ENCODE data around the gene TBC1D14.
A peak's percentile ranks its signal among the peaks of the same experiment; 100 is the strongest.

Gene TBC1D14

DNA sequence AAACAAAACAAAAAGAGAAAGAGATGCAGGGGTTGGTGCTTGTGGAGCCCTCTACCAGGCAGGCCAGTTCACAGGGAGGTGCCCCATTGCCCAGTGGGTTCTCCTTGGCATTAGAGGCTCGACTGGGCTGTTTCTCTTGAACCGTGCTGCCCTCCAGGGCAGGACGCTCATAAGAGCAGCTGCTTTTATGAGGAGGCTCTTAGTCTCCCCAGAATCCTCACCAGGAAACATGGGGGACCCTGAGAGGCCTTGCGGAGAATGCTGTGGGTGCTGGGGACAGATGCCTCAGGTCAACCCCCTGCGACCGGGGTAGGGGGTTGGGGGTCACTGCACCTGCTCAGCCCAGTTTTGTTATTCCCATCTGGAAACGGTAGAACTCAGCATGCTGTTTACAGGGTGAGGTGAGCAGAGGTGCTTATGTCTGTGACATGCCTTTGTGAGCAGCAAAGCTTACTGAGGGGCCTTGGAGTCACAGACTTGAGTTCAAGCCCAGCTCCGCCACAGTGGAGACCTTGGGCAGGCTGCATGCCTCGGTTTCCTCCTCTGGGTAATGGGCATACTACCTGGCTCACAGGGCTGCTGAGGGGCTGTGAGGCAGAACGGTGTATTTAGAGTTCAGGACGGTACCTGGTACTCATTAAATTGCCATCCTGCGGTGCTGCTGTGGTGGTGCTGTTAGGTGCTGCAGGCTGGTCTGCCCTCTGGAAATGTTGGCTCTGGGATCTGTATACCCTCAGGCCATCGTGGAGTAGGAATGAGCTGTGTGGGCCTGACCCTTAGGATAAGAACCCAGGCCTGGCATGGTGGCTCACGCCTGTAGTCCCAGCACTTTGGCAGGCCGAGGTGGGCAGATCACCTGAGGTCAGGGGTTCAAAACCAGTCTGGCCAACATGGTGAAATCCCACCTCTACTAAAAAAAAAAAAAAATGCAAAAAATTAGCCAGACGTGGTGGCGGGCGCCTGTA lies 5.7 kb downstream of the TBC1D14 start:
- Histone ChIP-seq H3K9ac (peak overlapping the region; percentile 47; the same call in 1 of the 2 replicates), H3K4me2 (peak overlapping the region; percentile 97), H3K36me3 (peaks cover 18% of the 10 kb centered on the region; the same call in 1 of the 2 replicates)

DNA sequence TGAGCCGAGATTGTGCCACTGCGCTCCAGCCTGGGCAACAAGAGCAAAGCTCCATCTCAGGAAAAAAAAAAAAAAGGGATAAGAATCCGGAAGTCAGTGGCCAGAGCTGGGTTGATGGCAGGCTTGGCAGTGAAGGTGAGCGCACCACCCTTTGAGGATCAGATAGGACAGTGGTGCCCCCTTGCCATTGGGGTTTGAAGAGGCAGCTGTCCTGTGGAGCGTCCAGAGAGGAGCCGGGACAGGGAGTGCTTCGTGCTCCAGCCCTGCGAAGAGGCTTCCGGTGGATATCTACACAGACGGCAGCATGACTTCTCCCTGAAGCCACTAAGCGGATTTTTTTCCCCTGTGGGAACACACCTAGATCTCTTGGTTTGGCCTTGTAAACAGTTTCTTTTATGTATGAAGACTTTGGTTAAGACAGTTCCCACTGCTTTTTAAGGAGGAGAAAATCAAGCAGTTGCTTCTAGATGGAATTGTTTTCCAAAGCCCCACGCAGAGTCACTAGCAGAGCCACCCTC lies 6.5 kb downstream of the TBC1D14 start:
- Histone ChIP-seq H3K27ac (peak overlapping the region; percentile 99), H3K36me3 (peaks cover 24% of the 10 kb centered on the region; the same call in 1 of the 2 replicates), H4K20me1 (peaks cover 100% of the 10 kb centered on the region), H3K9me3 (no peaks in the 10 kb centered on the region), H3K4me1 (peaks cover 96% of the 10 kb centered on the region), H3K9ac (0 out of 2 replicates have a peak overlapping the region, but pooled peaks have one; percentile 17), H3K4me3 (peak overlapping the region; percentile 27), H3K4me2 (peak overlapping the region; percentile 97), H3K27me3 (no peaks in the 10 kb centered on the region)
- no peak for TF ChIP-seq Cebpa-rat (IDR thresholded peaks at IDR 0.05)

More for the DNA sequence above, 5.7 kb downstream of the TBC1D14 start:
- peaks cover 96% of the 10 kb centered on the region for H4K20me1 ChIP-seq
- no peaks in the 10 kb centered on the region for H3K27me3 ChIP-seq
- no peak overlapping the region for H3K4me3 ChIP-seq
- H3K9me3 ChIP-seq: no peaks in the 10 kb centered on the region
- peaks cover 91% of the 10 kb centered on the region for H3K4me1 ChIP-seq
- no peak for TF ChIP-seq Cebpa-rat (IDR thresholded peaks at IDR 0.05)
- H3K27ac ChIP-seq: peak overlapping the region; percentile 99

DNA sequence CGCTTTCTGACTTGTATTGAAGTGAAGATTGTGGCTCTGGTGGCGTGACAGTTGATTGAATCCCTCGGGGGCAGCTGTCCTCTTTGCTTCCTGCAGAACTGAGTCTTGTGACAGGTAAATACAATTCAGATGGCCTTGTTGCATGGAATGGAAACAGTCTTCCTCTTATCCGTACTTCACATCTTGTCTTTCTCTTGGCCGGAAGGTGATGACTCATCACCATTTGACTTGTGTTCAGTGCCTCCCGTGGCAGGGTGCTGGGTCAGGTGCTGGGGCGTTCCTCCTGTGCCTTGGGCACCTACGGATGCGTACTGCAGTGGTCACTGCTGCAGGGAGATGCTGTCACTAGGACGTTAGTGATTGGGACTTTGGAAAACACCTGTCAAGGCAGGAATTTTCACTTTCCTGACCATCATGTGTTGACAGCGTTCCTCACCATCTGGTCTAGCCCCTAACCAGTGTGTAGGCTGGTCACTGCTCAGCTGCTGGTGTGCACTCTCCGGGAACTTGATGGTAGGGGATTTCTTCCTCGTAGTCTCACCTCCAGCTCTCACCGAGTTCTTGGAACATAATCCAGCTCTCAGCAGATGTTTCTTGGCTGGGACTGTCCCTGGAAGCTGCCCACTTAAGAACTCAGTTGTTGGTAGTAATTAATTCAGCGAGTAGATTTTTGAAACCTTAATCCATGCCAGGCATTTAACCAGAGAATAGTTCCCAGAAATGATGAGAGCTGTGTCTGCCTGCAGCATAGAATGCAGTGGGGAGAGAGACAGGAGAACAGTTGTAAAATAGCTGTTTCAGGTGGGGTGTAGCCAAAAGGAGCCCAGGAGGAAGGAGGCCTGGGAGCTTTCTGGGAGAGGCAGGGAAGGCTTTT lies 7.2 kb downstream of the TBC1D14 start:
- Histone ChIP-seq H4K20me1 (peaks cover 100% of the 10 kb centered on the region), H3K27ac (peak overlapping the region; percentile 99), H3K36me3 (peaks cover 31% of the 10 kb centered on the region), H3K4me3 (0 out of 2 replicates have a peak overlapping the region, but pooled peaks have one; percentile 27), H3K9ac (peak overlapping the region; percentile 44), H3K4me1 (peaks cover 96% of the 10 kb centered on the region), H3K9me3 (no peaks in the 10 kb centered on the region), H3K4me2 (peak overlapping the region; percentile 97), H3K27me3 (no peaks in the 10 kb centered on the region)
- no peak for TF ChIP-seq Cebpa-rat (IDR thresholded peaks at IDR 0.05)

DNA sequence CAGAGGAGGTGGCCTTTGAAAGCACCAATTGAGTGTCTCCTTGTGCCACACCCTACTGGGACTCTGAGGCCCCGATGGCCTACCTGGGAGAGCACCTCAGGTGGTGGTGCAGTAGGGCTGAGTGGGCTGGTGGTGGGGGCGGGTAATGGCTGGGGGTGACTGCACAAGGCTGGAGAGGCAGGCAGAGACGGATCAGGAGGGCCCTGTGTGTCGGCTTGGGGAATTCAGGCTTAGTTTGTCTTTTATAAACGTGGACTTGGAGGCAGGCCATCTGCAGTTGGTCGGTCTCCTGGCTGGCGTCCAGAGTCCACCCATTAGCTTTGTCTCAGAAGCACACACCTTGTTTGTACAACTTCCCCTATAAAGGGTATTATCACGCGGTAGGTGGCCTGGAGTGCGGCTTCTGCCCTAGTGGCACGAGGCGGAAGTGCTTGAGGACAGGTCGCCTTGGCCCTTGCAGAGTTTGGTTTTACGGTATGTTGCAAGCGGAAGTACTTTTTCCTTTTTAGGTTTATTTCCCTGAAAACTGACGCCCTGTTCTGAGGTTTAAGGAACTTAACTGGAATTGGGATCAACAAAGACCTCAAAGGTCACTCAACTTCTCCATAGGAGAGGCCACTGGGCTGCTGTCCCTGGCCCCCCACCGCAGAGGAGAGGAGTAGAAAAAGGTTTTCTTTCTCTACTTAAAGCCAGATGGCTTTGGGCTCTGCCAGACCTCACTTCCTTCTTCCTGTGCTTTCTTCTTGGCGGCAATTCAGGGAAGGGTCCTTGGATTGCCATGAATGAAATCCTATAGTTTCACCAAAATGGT lies 8.0 kb downstream of the TBC1D14 start:
- no peak for TF ChIP-seq Cebpa-rat (IDR thresholded peaks at IDR 0.05)
- Histone ChIP-seq H3K27me3 (no peaks in the 10 kb centered on the region), H3K9ac (peak overlapping the region; percentile 44), H3K4me1 (peaks cover 96% of the 10 kb centered on the region), H3K36me3 (peaks cover 39% of the 10 kb centered on the region), H3K4me2 (peak overlapping the region; percentile 97), H3K9me3 (no peaks in the 10 kb centered on the region), H3K27ac (peak overlapping the region; percentile 99), H3K4me3 (0 out of 2 replicates have a peak overlapping the region, but pooled peaks have one; percentile 1), H4K20me1 (peaks cover 100% of the 10 kb centered on the region)

DNA sequence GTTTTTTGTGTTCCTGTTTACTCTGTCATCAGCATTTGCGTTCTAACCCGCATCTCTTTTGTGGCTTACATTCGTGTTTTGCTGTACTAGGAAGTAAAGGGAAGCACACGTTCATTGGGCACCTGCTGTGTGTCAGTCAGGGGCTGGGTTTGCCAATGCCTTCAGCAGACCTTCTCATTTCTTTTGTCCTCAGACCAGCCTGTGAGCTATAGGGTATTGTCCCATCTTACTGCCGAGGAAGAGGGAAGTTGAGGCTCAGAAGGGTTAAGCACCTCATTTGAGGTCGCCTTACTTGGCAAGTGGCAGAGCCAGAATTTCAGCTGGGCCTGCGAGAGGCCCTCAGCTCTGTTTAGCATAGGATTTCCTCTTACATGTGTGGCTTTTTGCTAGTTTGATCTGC lies 8.7 kb downstream of the TBC1D14 start:
- Histone ChIP-seq H3K36me3 (peaks cover 46% of the 10 kb centered on the region), H3K9ac (peak overlapping the region; percentile 44; the same call in 1 of the 2 replicates), H3K4me2 (peak overlapping the region; percentile 97), H3K9me3 (no peaks in the 10 kb centered on the region), H3K27me3 (no peaks in the 10 kb centered on the region), H3K27ac (peak overlapping the region; percentile 99), H4K20me1 (peaks cover 100% of the 10 kb centered on the region), H3K4me3 (no peak overlapping the region), H3K4me1 (peaks cover 95% of the 10 kb centered on the region)
- TF ChIP-seq Cebpa-rat (IDR thresholded peaks at IDR 0.05): no peak

GRCh38 chr4:6920171-6920570 lies 10.5 kb downstream of the TBC1D14 start:
- H3K27ac ChIP-seq: no peak overlapping the region; the same call in 1 of the 2 replicates
- no peaks in the 10 kb centered on the region for H3K9me3 ChIP-seq
- H4K20me1 ChIP-seq: peaks cover 100% of the 10 kb centered on the region
- 0 out of 2 replicates have a peak overlapping the region, but pooled peaks have one; percentile 0 for H3K4me2 ChIP-seq
- H3K9ac ChIP-seq: no peak overlapping the region
- no peak for TF ChIP-seq Cebpa-rat (IDR thresholded peaks at IDR 0.05)
- peaks cover 63% of the 10 kb centered on the region for H3K36me3 ChIP-seq
- no peaks in the 10 kb centered on the region for H3K27me3 ChIP-seq
- H3K4me3 ChIP-seq: no peak overlapping the region
- H3K4me1 ChIP-seq: peaks cover 95% of the 10 kb centered on the region

DNA sequence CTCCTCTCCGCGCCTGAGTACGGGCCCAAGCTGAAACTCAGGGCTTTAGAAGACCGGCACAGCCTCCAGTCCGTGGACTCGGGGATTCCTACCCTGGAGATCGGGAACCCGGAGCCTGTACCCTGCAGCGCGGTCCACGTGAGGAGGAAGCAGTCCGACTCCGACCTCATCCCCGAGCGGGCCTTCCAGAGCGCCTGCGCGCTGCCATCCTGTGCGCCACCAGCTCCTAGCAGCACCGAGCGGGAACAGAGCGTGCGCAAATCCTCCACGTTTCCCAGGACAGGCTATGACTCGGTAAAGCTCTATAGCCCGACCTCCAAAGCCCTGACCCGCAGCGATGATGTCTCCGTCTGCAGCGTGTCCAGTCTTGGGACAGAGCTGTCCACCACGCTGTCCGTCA lies 13.9 kb downstream of the TBC1D14 start:
- Histone ChIP-seq H3K9ac (no peak overlapping the region), H4K20me1 (peaks cover 100% of the 10 kb centered on the region), H3K36me3 (peaks cover 70% of the 10 kb centered on the region), H3K27ac (no peak overlapping the region), H3K27me3 (no peaks in the 10 kb centered on the region), H3K4me3 (no peak overlapping the region), H3K9me3 (no peaks in the 10 kb centered on the region), H3K4me2 (0 out of 2 replicates have a peak overlapping the region, but pooled peaks have one; percentile 15), H3K4me1 (peaks cover 95% of the 10 kb centered on the region)
- TF ChIP-seq Cebpa-rat (IDR thresholded peaks at IDR 0.05): no peak

DNA sequence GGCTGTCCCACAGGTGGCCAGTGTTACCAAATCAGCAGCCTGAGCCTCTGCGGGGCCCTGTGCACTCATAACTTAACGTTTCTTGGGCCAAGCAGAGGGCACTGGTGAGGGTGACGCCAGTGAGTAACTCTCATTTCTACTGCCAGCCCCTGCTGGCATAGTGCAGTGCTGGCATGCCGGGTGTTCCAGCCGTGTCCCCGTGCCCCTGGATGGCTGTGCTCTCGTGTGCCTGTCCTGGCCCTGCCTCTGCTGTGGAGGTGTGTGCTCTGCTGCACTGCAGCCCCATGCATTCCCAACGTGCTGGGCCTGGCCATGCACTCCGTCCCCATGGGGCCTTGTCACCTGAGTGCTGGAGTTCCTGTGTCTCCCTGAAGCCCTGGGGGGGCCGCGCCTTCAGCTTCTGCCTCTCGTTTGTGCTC lies 14.7 kb downstream of the TBC1D14 start:
- no peak overlapping the region for H3K9ac ChIP-seq
- H3K36me3 ChIP-seq: peaks cover 76% of the 10 kb centered on the region
- H4K20me1 ChIP-seq: peaks cover 100% of the 10 kb centered on the region
- no peak overlapping the region for H3K27ac ChIP-seq
- H3K4me1 ChIP-seq: peaks cover 96% of the 10 kb centered on the region
- H3K27me3 ChIP-seq: no peaks in the 10 kb centered on the region
- H3K4me2 ChIP-seq: peak overlapping the region; percentile 78
- no peak for TF ChIP-seq Cebpa-rat (IDR thresholded peaks at IDR 0.05)
- no peaks in the 10 kb centered on the region for H3K9me3 ChIP-seq
- no peak overlapping the region for H3K4me3 ChIP-seq

All from BLaER1 (cell line).